ENCODE data around the gene METTL4.

Gene METTL4

DNA sequence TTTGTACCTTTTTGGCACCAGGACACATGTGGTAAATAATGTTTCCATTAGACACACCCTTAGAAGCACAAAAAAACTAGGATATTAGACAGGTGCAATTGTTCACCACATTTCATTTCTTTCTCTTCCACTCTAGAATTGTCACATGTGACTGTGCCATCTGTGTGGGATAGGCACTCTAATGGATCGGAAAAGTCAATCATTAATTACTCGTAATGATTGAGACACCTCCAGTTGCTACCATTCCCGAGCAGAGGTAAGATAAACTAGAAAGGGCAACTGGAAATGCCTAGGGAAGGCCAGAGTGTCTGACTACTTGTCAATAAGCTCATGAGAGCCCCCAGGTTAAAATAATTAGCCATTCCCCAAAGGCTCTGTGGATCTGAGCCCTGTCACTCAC, 59.9 kb downstream of the METTL4 start:
- peaks cover 0 to 12% (median 1%) of the 10 kb centered on the region in 5 donors for H3K4me1 ChIP-seq (ENCODE audit: control insufficient read depth in 5 of 5, insufficient read depth in 5 of 5, low read length in 5 of 5)
- no peaks in the 10 kb centered on the region for H3K36me3 ChIP-seq (ENCODE audit: control insufficient read depth in 5 of 5, insufficient read depth in 5 of 5, low read length in 5 of 5)
- H3K9ac ChIP-seq (ENCODE audit: low read length in 5 of 5): no peak overlapping the region
- no peak overlapping the region for H3K27ac ChIP-seq (ENCODE audit: low read depth, low read length)
- H3K27me3 ChIP-seq (ENCODE audit: control insufficient read depth in 5 of 5, insufficient read depth in 4 of 5, low read length in 5 of 5): no peaks in the 10 kb centered on the region
- no peaks in the 10 kb centered on the region for H3K9me3 ChIP-seq (ENCODE audit: control insufficient read depth in 5 of 5, low read length in 5 of 5)
- no peak overlapping the region for H3K4me3 ChIP-seq (ENCODE audit: low read depth in 1 of 5, low read length in 5 of 5)

DNA sequence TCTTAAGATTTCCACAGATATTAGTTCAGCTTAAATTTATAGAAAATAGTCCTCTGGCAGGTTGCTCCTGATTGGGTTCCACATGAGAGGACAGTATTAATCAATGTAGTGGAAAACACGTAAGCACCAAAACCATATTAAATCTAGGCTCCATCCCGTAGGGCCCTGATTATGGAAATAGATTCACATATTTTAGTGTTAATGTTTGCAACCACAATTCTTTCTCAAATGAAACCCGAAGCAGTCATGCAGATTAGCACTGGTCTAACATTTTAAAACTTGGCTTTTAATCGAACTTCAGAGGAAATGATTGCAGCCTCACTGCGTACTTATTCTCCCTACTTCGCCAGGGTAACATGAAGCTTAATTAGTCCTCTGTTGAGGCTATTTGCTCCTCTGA, 60.9 kb downstream of the METTL4 start:
- no peak overlapping the region for H3K27ac ChIP-seq (ENCODE audit: low read depth, low read length)
- H3K9ac ChIP-seq (ENCODE audit: low read length in 5 of 5): no peak overlapping the region
- no peak overlapping the region for H3K4me3 ChIP-seq (ENCODE audit: low read depth in 1 of 5, low read length in 5 of 5)
- peaks cover 0 to 1% (median 0%) of the 10 kb centered on the region in 5 donors for H3K4me1 ChIP-seq (ENCODE audit: control insufficient read depth in 5 of 5, insufficient read depth in 5 of 5, low read length in 5 of 5)
- no peaks in the 10 kb centered on the region for H3K27me3 ChIP-seq (ENCODE audit: control insufficient read depth in 5 of 5, insufficient read depth in 4 of 5, low read length in 5 of 5)
- H3K36me3 ChIP-seq (ENCODE audit: control insufficient read depth in 5 of 5, insufficient read depth in 5 of 5, low read length in 5 of 5): no peaks in the 10 kb centered on the region
- no peaks in the 10 kb centered on the region for H3K9me3 ChIP-seq (ENCODE audit: control insufficient read depth in 5 of 5, low read length in 5 of 5)

DNA sequence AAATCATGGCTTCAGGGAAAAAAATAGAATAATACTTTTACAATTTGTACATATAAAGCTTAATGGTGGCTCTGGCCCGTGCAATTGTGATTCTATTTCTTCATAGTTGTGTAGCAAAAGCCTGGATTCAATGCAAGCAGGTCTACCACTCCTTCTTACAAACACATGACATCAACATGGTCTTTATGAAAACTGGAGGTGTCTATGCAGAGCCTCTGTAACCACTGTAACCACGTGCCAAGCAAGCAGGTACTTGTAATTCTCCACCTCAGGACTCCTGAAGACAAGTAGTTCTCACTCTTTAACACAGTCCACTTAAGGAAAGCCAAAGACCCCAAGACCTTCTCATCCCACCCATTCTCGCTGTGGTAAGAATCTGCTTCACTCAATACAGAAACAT, 62.6 kb downstream of the METTL4 start:
- no peak overlapping the region for H3K4me3 ChIP-seq (ENCODE audit: low read depth in 1 of 5, low read length in 5 of 5)

DNA sequence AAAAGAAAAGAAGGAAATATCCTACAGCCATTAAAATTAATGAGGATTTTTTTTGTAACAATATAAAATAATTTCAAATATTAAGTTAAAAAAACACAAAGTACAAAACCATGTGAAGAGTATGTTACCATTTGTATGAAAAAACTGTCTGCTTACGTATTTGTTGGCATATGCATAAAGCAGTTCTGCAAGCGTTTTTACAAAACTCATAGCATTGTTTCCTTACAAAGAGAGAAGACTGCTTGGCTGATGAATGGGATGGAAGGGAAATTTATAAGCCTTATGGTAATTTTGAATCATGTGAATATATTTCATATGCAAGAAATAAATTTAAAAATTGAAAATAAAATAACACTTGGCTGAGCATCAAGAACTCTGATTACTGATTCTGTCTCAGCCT, 63.1 kb downstream of the METTL4 start:
- H3K4me3 ChIP-seq (ENCODE audit: low read depth in 1 of 5, low read length in 5 of 5): no peak overlapping the region
- H3K4me1 ChIP-seq (ENCODE audit: control insufficient read depth in 5 of 5, insufficient read depth in 5 of 5, low read length in 5 of 5): no peaks in the 10 kb centered on the region
- H3K27ac ChIP-seq (ENCODE audit: low read depth, low read length): no peak overlapping the region
- H3K9me3 ChIP-seq (ENCODE audit: control insufficient read depth in 5 of 5, low read length in 5 of 5): no peaks in the 10 kb centered on the region
- H3K27me3 ChIP-seq (ENCODE audit: control insufficient read depth in 5 of 5, insufficient read depth in 4 of 5, low read length in 5 of 5): no peaks in the 10 kb centered on the region
- H3K36me3 ChIP-seq (ENCODE audit: control insufficient read depth in 5 of 5, insufficient read depth in 5 of 5, low read length in 5 of 5): no peaks in the 10 kb centered on the region
- H3K9ac ChIP-seq (ENCODE audit: low read length in 5 of 5): no peak overlapping the region

More for the DNA sequence above, 62.6 kb downstream of the METTL4 start:
- Histone ChIP-seq H3K4me1 (ENCODE audit: control insufficient read depth in 5 of 5, insufficient read depth in 5 of 5, low read length in 5 of 5) (no peaks in the 10 kb centered on the region), H3K9ac (ENCODE audit: low read length in 5 of 5) (no peak overlapping the region), H3K36me3 (ENCODE audit: control insufficient read depth in 5 of 5, insufficient read depth in 5 of 5, low read length in 5 of 5) (no peaks in the 10 kb centered on the region), H3K9me3 (ENCODE audit: control insufficient read depth in 5 of 5, low read length in 5 of 5) (no peaks in the 10 kb centered on the region), H3K27me3 (ENCODE audit: control insufficient read depth in 5 of 5, insufficient read depth in 4 of 5, low read length in 5 of 5) (no peaks in the 10 kb centered on the region), H3K27ac (ENCODE audit: low read depth, low read length) (no peak overlapping the region)

DNA sequence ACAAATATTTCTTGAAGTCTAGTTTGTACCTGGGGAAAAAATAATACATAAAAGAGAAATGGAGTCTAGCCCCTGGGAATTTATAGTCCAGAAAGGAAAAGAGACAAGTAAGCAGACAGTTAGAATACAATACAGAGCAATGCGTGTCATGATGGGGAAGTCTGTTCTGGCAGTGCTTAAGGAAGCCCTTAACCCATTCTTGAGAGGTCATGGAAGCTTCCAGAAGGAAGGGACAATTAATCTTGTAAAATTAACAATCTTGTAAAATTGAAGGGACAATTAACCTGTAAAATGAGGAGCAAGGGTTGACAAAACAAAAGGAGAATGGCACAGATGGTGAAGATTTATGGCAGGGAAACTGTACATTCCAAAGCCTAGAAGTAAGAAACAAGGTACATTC, 66.7 kb downstream of the METTL4 start:
- no peak overlapping the region for H3K9ac ChIP-seq (ENCODE audit: low read length in 5 of 5)
- H3K4me1 ChIP-seq (ENCODE audit: control insufficient read depth in 5 of 5, insufficient read depth in 5 of 5, low read length in 5 of 5): no peaks in the 10 kb centered on the region
- H3K4me3 ChIP-seq (ENCODE audit: low read depth in 1 of 5, low read length in 5 of 5): no peak overlapping the region
- H3K36me3 ChIP-seq (ENCODE audit: control insufficient read depth in 5 of 5, insufficient read depth in 5 of 5, low read length in 5 of 5): no peaks in the 10 kb centered on the region
- H3K27me3 ChIP-seq (ENCODE audit: control insufficient read depth in 5 of 5, insufficient read depth in 4 of 5, low read length in 5 of 5): no peaks in the 10 kb centered on the region
- no peak overlapping the region for H3K27ac ChIP-seq (ENCODE audit: low read depth, low read length)
- H3K9me3 ChIP-seq (ENCODE audit: control insufficient read depth in 5 of 5, low read length in 5 of 5): no peaks in the 10 kb centered on the region

DNA sequence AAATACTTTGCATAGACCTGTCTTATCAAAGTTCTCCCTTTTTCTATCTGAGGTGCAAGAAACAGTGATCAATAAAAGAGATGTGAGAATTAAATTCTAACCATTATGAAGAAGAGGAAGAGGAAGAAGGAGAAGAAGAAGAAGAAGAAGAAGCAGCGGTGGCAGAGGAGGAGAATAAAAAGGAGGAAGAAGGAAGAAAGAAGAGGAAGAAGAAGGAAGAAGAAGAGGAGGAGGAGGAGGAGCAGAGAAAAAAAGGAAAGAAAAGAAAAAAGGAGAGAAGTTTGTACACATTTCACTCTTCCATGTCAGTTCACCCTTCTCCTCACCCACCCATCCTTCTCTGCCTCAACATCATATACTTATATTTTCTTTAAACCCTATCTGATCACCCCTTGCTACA, 68.4 kb downstream of the METTL4 start:
- H3K27ac ChIP-seq (ENCODE audit: low read depth, low read length): no peak overlapping the region
- H3K4me1 ChIP-seq (ENCODE audit: control insufficient read depth in 5 of 5, insufficient read depth in 5 of 5, low read length in 5 of 5): no peaks in the 10 kb centered on the region
- no peaks in the 10 kb centered on the region for H3K27me3 ChIP-seq (ENCODE audit: control insufficient read depth in 5 of 5, insufficient read depth in 4 of 5, low read length in 5 of 5)
- H3K4me3 ChIP-seq (ENCODE audit: low read depth in 1 of 5, low read length in 5 of 5): no peak overlapping the region
- H3K9ac ChIP-seq (ENCODE audit: low read length in 5 of 5): no peak overlapping the region
- H3K9me3 ChIP-seq (ENCODE audit: control insufficient read depth in 5 of 5, low read length in 5 of 5): no peaks in the 10 kb centered on the region
- H3K36me3 ChIP-seq (ENCODE audit: control insufficient read depth in 5 of 5, insufficient read depth in 5 of 5, low read length in 5 of 5): no peaks in the 10 kb centered on the region

DNA sequence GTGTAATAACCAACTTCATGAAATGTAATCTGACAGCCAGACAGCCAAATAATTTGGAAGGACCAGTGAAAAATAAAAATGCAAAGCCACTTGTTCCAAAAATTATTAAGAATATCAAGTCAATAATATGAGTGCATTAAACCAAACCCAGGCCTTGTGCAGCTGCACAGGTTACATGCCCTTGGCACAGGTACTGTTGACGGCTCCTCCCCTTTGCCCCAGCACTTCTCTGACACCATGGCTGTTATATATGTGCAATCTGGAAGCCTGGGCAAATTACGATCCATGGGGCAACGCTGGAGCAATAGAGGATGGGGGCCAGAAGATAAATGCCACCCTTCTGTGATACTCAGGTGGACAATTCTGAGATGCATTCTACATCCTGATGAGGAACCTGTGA, 68.9 kb downstream of the METTL4 start:
- no peaks in the 10 kb centered on the region for H3K9me3 ChIP-seq (ENCODE audit: control insufficient read depth in 5 of 5, low read length in 5 of 5)
- H3K27ac ChIP-seq (ENCODE audit: low read depth, low read length): no peak overlapping the region
- no peak overlapping the region for H3K9ac ChIP-seq (ENCODE audit: low read length in 5 of 5)
- no peaks in the 10 kb centered on the region for H3K27me3 ChIP-seq (ENCODE audit: control insufficient read depth in 5 of 5, insufficient read depth in 4 of 5, low read length in 5 of 5)
- no peaks in the 10 kb centered on the region for H3K4me1 ChIP-seq (ENCODE audit: control insufficient read depth in 5 of 5, insufficient read depth in 5 of 5, low read length in 5 of 5)
- no peak overlapping the region for H3K4me3 ChIP-seq (ENCODE audit: low read depth in 1 of 5, low read length in 5 of 5)
- H3K36me3 ChIP-seq (ENCODE audit: control insufficient read depth in 5 of 5, insufficient read depth in 5 of 5, low read length in 5 of 5): no peaks in the 10 kb centered on the region

DNA sequence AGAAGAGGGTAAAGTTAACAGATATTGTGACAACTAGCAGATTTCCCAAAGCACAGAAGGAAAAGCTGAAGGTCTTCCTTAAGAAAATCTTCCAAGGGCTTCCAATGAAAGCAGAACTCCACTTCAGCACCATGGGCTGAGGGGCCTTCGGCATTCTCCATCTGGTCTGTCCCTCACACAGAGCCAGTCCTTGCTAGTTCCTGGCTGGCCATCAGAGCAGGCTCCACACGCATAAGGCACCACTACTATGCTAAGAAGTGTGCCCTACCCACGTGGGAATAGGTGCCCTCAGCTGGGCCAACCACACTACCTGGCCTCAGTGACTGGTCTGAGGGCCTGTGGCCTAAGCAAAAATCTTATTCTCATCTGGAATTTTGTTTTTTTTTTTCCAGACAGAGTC, 73.5 kb downstream of the METTL4 start:
- Histone ChIP-seq H3K4me1 (ENCODE audit: control insufficient read depth in 5 of 5, insufficient read depth in 5 of 5, low read length in 5 of 5) (no peaks in the 10 kb centered on the region), H3K27ac (ENCODE audit: low read depth, low read length) (no peak overlapping the region), H3K9me3 (ENCODE audit: control insufficient read depth in 5 of 5, low read length in 5 of 5) (no peaks in the 10 kb centered on the region), H3K9ac (ENCODE audit: low read length in 5 of 5) (no peak overlapping the region), H3K36me3 (ENCODE audit: control insufficient read depth in 5 of 5, insufficient read depth in 5 of 5, low read length in 5 of 5) (no peaks in the 10 kb centered on the region), H3K4me3 (ENCODE audit: low read depth in 1 of 5, low read length in 5 of 5) (no peak overlapping the region), H3K27me3 (ENCODE audit: control insufficient read depth in 5 of 5, insufficient read depth in 4 of 5, low read length in 5 of 5) (no peaks in the 10 kb centered on the region)

DNA sequence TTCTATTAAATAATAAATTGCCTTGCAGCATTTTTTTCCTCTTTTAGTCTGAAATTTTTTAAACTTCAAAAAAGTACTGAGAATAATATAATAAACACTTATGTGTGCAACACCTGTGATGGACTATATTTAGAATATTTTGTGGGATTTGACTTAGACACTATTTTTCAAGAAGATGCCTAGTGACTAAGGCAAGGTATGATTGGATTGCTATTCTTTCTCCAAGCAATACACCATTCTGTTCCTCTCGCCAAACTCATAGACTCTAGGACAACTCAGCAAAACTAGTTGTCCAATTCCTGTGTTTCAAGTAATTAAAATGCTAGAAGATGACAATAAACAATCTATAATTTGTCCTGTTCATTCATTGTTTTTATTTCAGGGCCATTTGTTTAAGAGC, 75.9 kb downstream of the METTL4 start:
- no peak overlapping the region for H3K27ac ChIP-seq (ENCODE audit: low read depth, low read length)
- H3K9me3 ChIP-seq (ENCODE audit: control insufficient read depth in 5 of 5, low read length in 5 of 5): no peaks in the 10 kb centered on the region
- H3K27me3 ChIP-seq (ENCODE audit: control insufficient read depth in 5 of 5, insufficient read depth in 4 of 5, low read length in 5 of 5): no peaks in the 10 kb centered on the region
- no peaks in the 10 kb centered on the region for H3K4me1 ChIP-seq (ENCODE audit: control insufficient read depth in 5 of 5, insufficient read depth in 5 of 5, low read length in 5 of 5)
- no peak overlapping the region for H3K9ac ChIP-seq (ENCODE audit: low read length in 5 of 5)
- no peak overlapping the region for H3K4me3 ChIP-seq (ENCODE audit: low read depth in 1 of 5, low read length in 5 of 5)
- no peaks in the 10 kb centered on the region for H3K36me3 ChIP-seq (ENCODE audit: control insufficient read depth in 5 of 5, insufficient read depth in 5 of 5, low read length in 5 of 5)

DNA sequence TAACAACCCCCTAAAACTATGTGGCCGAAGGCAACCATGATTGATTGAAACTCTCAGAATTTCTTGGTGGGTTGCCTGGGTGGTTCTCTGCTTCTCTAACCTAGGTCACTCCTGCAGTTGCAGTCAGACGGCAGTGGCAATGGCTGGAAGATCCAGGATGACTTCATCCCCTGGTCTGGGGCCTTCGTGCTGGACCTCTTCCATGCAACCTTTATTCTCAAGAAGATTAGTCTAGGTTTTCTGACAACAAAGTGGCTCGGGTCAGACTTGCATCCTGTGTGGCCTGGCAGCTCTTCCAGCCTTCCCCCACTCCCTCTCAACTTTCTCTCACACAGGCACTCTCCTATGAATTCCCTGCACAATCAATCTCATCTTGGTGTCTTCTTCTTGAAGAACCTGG, 76.4 kb downstream of the METTL4 start:
- no peaks in the 10 kb centered on the region for H3K4me1 ChIP-seq (ENCODE audit: control insufficient read depth in 5 of 5, insufficient read depth in 5 of 5, low read length in 5 of 5)
- H3K36me3 ChIP-seq (ENCODE audit: control insufficient read depth in 5 of 5, insufficient read depth in 5 of 5, low read length in 5 of 5): no peaks in the 10 kb centered on the region
- no peak overlapping the region for H3K27ac ChIP-seq (ENCODE audit: low read depth, low read length)
- H3K27me3 ChIP-seq (ENCODE audit: control insufficient read depth in 5 of 5, insufficient read depth in 4 of 5, low read length in 5 of 5): no peaks in the 10 kb centered on the region
- H3K4me3 ChIP-seq (ENCODE audit: low read depth in 1 of 5, low read length in 5 of 5): no peak overlapping the region
- H3K9ac ChIP-seq (ENCODE audit: low read length in 5 of 5): no peak overlapping the region
- H3K9me3 ChIP-seq (ENCODE audit: control insufficient read depth in 5 of 5, low read length in 5 of 5): no peaks in the 10 kb centered on the region

Data from subcutaneous abdominal adipose tissue (tissue), 5 donors.